ENCODE data around the gene ZNF275. TPM values are rescaled to one million over a fixed set of nuclear protein-coding genes. Genes with fewer than 3 reads are reported as not detected.

Gene ZNF275
- total and polyA plus RNA-seq, 9 donors, result 27.5 to 75.9 (median 49.6) TPM

DNA sequence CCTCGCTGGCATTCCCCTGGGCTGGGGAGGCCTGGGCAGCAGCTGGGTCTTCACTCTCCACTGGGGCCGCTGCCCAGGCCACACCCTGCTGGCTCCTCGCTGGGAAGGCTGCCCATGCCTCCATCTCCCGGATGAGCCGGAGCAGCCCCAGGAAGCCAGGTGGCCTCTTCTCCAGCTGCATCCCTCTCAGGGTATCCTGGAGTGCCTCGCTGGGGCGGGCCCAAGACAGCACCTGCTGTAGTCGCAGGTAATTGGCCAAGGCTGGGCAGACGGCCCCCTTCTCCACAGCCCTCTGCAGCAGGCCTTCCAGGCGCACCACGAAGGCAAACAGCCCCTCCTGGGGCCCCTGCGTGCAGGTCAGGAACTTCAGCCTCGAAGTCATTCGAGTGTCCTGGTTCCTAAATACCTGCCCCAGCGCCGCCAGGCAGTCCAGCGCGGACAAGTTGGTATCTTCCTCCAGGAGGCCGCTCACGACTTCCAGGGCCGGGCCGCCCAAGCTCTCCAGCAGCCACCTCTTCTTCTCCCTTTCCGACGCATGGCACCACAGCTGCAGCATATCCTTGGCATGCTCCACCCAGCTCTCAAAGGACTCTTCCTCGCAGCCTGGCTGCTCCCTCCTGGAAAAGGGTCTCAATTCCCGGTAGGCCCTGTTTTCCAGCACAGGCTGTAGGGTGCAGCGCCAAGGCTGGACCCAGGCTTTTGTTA is 63.5 kb downstream of the ZNF275 start:
- Histone ChIP-seq H3K27me3 (no peaks in the 10 kb centered on the region), H3K4me1 (ENCODE audit: insufficient read depth) (peaks cover 4% of the 10 kb centered on the region), H3K9me3 (no peaks in the 10 kb centered on the region), H3K27ac (no peak overlapping the region), H3K4me3 (no peak overlapping the region), H3K36me3 (no peaks in the 10 kb centered on the region)
- DNase-seq, result peak in 2 of 5 donors; percentile 6 to 28
- 85 to 90% (median 90%) methylated on average over 26 to 27 of the region's 27 CpGs for WGBS, 3 donors
- intact Hi-C loops (cut with DNase I), result no loop called here
- TF ChIP-seq, protein P1, sequence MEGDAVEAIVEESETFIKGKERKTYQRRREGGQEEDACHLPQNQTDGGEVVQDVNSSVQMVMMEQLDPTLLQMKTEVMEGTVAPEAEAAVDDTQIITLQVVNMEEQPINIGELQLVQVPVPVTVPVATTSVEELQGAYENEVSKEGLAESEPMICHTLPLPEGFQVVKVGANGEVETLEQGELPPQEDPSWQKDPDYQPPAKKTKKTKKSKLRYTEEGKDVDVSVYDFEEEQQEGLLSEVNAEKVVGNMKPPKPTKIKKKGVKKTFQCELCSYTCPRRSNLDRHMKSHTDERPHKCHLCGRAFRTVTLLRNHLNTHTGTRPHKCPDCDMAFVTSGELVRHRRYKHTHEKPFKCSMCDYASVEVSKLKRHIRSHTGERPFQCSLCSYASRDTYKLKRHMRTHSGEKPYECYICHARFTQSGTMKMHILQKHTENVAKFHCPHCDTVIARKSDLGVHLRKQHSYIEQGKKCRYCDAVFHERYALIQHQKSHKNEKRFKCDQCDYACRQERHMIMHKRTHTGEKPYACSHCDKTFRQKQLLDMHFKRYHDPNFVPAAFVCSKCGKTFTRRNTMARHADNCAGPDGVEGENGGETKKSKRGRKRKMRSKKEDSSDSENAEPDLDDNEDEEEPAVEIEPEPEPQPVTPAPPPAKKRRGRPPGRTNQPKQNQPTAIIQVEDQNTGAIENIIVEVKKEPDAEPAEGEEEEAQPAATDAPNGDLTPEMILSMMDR (IDR thresholded peaks at IDR 0.05), result no peak
- TF ChIP-seq POLR2A (IDR thresholded peaks at IDR 0.05) (no peak), EP300 (IDR thresholded peaks at IDR 0.05) (no peak)

- TF ChIP-seq EP300 (IDR thresholded peaks at IDR 0.05) (no peak), POLR2A (IDR thresholded peaks at IDR 0.05) (no peak)
- TF ChIP-seq, protein P1 (IDR thresholded peaks at IDR 0.05), result no peak
- Histone ChIP-seq H3K36me3 (no peaks in the 10 kb centered on the region), H3K4me3 (no peak overlapping the region), H3K9me3 (no peaks in the 10 kb centered on the region), H3K27me3 (no peaks in the 10 kb centered on the region), H3K4me1 (ENCODE audit: insufficient read depth) (peaks cover 4% of the 10 kb centered on the region), H3K27ac (no peak overlapping the region)
- intact Hi-C loops (cut with DNase I), result no loop called here
- 76 to 84% (median 83%) methylated on average over 17 of the region's 17 CpGs for WGBS, 3 donors
- peak in 1 of 5 donors; percentile 12 for DNase-seq
These were observed 64.5 kb downstream of the ZNF275 start for GRCh38 chrX:153398275-153398960.

DNA sequence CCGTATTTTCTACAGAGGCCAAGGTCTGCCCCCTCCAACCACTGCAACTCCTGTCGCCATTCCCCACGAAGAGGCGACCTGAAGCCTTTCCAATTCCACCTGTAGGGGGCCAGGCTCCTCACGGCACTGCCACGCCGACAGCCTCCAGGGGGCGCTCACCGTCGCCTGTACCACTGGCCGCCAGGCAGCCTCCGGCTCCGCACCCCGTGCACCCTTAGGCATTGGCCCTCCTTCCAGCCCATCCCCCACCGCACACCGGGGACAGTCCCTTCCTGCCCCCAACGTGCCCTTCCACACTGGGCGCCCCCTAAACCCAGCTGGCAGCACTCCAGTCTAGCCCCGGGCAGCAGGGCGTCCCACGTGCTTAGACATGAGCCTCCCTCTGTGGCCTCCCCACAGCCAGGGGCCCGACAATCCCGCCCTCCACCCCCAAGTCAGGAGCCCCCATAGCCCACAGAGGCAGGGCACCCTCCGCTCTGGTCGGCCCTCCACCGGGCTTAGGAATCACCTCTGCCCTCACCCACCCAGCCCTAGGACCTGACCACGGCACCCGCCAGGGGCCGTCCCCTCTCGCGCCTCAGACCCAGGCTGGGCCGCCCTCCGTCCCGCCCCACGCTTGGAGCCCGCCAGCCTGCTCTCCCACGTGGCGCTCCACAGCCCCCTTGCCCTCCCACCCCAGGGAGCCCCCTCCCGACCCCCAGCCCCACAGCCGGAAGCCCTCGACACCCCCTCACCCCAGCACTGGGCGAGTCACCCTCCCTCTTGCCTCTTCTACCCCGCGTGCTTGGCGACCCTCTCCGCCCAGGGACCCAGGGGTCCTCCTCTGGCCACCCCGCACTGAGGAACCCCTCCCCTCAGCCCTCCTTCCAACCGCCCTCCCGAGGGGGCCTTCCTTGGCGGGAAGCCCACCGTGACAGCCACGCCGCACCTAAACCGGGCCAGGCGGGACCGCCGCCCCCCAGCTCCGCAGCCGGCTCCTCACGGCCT is 66.5 kb downstream of the ZNF275 start:
- intact Hi-C loops (cut with DNase I), result no loop called here
- 80 to 83% (median 81%) methylated on average over 60 of the region's 60 CpGs for WGBS, 3 donors
- Histone ChIP-seq H3K27me3 (no peaks in the 10 kb centered on the region), H3K4me1 (ENCODE audit: insufficient read depth) (peaks cover 4% of the 10 kb centered on the region), H3K4me3 (no peak overlapping the region), H3K36me3 (no peaks in the 10 kb centered on the region), H3K9me3 (no peaks in the 10 kb centered on the region), H3K27ac (no peak overlapping the region)
- TF ChIP-seq, protein P1 (IDR thresholded peaks at IDR 0.05), result peak in 1 of 3 donors; percentile 22
- no peak for TF ChIP-seq POLR2A (IDR thresholded peaks at IDR 0.05)
- no peak for DNase-seq

GRCh38 chrX:153401133-153401764 is 67.3 kb downstream of the ZNF275 start, which contains the start of gene PNMA6E:
TSS of gene PNMA6E (minus strand) at chrX:153401350. CDS start at chrX:153398849, 2,501 bp downstream.
- no peaks in the 10 kb centered on the region for H3K36me3 ChIP-seq
- H3K9me3 ChIP-seq, result no peaks in the 10 kb centered on the region
- DNase-seq, result no peak
- H3K4me1 ChIP-seq (ENCODE audit: insufficient read depth), result peaks cover 4% of the 10 kb centered on the region
- no peak within 1 kb of the TSS for H3K27ac ChIP-seq
- no peak within 1 kb of the TSS for H3K4me3 ChIP-seq
- TF ChIP-seq, protein P1 (IDR thresholded peaks at IDR 0.05), result no peak
- TF ChIP-seq EP300 (IDR thresholded peaks at IDR 0.05) (no peak), POLR2A (IDR thresholded peaks at IDR 0.05) (no peak)
- intact Hi-C loops (cut with DNase I), result no loop called here
- H3K27me3 ChIP-seq, result no peaks in the 10 kb centered on the region
- 93% methylated on average over 29 of the region's 29 CpGs for WGBS, 3 donors
